Measurements from ENCODE around the gene BRSK1.

BRSK1 gene

DNA sequence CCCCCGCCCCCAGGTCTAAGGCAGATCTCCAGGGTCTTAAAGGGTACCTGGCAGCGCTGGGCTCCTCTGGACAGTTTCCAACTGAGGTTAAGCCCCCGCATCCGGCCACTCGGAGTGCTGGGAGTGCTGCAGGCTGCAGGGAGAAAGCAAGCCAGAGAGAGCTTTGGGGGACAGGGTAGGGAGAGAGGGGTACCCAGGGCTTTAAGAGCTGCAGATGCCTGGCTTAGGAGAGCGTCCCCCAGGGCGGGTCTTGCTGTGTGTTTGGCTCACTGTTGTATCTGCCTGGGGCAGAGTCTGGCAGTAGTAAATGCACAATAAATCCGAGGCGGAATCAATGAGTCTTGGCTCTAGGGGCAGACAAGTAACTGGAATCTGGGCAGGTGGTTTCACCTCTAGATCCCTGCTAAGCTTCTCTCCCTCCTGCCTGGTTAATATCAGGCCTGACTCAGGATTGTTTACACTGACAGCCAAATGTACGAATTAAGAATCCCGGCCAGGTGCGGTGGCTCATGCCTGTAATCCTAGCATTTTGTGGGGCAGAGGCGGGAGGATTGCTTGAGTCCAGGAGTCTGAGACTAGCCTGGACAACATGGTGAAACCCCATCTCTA, 71.5 kb downstream of the BRSK1 start:
- no peak for DNase-seq

DNA sequence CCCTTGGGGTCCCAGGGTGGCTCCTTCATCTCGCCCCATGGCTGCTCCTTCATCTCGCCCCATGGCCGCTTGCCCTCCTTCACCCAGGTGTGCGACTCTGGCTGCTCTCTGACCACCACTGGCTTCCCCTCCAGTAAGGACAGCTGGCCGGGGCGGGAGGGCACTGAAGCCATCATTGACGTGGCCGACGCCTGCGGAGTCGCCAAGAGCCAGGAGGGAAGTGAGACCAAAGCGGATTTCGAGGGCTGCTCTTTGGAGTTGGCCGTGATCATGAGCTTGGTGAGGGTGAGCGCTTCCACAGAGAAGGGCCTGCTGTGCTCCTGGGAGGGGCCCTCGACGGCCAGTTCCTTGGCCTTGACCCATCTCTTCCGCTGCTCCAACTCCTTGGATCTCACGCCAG, 74.7 kb downstream of the BRSK1 start:
- DNase-seq, result no peak

DNA sequence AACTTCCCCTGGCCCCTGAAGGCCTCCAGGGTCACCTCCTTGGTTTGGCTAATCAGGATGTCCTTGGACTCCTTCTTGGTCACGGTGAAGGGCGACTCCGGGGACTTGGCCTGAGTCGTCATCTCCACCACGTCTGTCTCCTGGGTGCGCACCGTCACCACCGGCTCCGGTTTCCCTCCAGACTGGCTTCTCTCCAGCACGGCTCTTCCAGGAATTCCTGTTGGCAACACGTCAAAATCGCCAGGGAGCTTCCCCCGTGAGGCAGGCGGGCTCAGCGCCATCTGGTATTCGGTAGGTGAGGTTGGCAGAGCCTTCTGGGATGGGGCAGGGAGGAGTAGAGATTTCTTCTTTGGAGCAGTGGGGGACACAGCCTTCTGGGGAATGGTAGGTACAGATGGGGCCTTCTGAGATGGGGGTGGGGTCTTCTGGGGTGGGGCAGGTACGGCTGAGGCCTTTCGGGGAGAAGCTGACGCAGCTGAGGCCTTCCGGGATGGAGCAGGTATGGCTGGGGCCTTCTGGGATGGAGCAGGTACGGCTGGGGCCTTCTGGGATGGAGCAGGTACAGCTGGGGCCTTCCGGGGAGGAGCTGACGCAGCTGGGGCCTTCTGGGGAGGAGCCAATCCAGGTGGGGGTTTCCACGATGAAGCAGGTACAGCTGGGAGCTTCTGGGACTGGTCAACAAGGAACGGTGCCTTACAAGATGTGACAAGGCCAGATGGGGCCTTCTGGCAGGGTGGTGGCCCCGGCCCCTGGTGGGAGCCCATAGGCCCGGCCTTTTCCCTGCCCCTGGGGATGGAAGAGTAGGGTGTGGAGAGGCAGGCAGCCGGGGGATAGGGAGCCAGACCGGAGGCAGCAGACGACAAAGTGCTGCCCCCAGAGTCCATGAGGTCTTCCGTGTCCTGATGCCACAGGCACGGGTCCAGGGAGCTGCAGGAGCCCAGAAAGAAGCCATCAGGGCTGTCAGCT, 75.4 kb downstream of the BRSK1 start:
- no peak for DNase-seq

DNA sequence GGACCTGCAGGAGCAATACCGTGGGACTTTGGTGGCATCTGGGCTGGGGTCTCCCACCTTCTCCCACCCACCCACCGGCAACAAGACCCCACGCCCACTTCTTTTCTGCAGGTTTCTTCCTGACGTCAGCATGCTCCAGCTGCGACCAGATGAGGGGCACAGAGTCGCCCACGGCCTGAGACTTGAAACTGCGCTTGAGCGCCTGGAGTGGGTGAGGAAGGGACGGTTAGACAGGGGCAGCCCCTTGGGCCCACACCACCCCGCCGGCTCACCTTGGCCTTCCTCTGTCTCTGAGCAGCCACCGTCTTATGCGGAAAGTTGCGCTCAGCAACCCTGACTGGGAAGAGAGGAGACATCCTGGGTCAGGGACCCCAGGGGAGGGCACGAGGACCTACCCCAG, 77.1 kb downstream of the BRSK1 start:
- DNase-seq, result no peak

Data from NCI-H2227 treated with DMSO at 0.1 percent for 48 hours (cell line).